ENCODE results near the gene FOSB.

The FOSB gene

DNA sequence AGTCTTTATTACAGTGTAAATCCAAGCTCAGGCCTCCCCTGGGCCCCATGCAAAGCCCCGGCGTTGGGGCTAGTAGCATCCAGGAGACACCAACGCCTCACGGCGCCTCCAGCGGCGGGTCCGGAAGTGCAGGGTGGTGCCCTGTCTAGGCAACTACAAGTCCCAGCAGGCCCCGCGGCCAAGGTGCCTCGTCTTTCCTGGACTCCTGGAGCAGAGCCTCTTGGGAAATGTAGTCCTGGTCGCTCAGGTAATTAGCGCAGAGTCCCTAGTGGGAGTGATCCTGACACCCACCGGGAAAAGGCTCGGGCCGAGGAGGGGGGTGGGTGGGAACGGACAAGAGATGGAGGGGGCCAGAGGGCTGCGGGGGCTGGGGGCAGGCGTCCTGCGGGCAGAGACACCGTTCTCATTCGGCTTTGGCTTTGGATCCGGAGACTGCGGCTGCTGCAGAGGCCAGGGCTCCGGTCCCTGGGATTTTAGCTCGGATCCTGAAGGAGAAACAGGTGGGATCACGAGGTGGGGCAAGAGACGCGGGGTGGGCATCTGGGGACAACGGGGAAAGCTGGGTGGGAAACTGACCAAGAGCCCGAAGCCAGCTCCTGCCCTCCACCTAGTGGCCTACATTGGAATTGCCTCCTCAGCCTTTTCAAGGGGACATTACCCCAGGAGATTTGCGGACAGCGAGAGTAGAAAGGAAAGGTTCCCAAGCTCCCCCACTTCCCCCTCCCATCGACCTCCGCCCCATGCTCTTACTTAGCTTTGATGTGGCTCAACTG, 17.7 kb downstream of the FOSB start:
- DNase-seq, result peak; percentile 99

DNA sequence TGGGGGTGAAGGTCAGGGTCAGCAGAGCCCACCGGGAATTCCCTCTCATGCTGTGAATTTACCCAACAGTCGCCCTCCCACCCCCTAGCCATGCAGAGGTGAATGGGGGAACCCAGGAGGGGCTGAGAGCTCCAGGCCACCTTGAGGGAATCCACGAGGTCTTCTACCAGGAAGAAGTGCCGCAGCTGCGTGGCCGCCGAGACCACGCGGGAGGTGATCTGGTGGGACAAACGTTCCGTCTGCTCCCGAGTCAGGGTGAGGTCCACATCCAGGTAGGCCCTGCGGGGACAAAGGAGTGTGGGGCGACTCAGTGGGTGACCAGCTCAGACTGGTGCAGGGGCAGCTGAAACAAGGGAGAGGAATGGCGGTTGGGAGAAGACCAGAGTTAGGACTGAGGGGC, 20.9 kb downstream of the FOSB start:
- no peak for DNase-seq

- no peak for DNase-seq
These were observed 21.5 kb downstream of the FOSB start for GRCh38 chr19:45489216-45489855.

GRCh38 chr19:45492137-45492626, 24.4 kb downstream of the FOSB start:
- DNase-seq, result no peak

DNA sequence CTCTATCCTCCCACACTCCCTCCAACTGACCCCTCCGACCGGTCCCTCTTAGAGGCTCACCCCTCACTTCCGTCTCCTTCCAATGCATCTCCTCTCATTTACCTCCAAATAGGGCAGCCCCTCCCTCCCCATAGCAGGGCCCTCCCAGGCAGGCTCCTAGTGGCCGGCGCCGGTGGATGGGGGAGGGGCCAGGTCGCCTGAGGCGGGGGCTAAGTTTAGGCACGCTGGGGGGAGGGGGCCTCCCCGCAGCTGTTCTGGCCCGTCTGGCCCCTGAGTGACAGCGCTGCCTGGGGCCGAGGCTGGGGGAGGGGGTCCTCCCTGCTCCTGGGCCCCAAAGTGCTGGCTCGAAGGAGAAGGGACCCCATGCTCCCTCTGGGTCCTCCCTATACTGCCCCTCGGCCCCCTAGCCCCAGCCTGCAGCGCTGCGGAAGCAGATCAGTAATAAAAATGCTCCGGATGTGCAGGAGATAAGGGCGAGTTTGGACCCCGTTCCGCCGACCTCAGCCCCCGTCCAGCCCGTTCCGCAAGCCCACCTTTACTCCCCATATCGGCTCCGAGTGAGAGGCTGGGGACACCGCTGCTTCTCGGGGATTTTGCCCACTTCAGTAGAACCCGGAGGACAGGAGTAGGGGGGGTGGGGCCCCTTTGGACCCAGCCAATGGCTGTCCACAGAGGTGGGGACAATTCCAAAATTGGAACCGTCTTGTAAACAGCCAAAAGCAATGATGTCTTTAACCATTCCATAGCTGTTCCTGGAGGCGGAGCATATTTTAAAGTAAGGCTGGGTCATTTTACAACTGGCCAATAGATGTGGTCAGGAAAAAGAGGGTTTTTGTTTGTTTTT, 25.1 kb downstream of the FOSB start:
- DNase-seq, result no peak

DNA sequence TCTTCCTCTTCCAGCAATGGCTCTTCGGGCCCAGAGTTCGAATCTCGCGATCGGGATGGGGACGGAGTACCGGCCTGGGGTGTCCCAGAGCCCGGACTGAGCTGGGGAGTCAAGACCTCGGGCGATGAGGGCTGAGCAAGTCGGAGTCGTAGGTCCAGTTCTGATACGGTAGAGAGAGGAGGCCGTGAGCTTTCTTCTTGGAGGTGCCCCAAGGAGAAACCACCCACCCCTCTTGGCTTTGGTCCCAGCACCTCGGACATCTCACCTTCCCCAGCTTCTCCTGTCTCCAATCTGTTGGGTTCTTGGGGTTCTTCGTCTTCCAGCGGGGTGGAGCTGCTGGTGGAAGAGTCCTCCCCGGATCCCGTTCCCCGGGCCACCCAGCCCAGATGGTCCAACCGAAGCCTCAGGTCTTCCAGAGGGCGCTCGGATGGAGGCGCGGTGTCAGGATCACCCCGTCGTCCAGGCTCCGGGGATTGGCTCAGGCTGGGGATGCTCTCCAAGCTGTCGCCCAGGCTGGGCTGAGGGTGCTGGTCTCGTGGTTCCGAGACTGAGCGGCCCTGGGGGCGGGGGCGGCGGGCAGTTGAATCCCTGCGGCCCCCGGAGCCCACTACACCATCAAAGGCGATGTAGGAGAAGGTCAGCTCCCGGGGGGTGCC, 26.6 kb downstream of the FOSB start:
- DNase-seq, result no peak

DNA sequence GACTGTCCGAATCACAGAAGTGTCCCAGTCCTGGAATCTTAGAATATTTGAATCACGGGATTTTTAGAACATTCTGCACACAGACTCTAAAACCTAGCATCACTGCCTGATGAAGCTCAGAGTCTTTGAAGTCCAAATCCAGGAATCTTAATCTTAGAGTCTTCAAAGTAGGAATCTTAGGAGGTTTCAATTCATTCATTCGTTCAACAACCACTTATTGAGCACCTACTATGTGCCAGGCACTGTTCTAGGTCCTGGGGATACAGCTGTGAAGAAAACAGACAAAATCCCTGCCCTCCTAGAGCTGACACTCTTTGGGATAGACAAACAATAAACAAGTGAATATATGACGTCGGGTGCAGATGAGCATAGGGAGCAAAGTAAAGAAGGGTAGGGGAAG, 27.4 kb downstream of the FOSB start:
- DNase-seq, result no peak

GRCh38 chr19:45496349-45496953, 28.7 kb downstream of the FOSB start:
- peak; percentile 48 for DNase-seq

DNA sequence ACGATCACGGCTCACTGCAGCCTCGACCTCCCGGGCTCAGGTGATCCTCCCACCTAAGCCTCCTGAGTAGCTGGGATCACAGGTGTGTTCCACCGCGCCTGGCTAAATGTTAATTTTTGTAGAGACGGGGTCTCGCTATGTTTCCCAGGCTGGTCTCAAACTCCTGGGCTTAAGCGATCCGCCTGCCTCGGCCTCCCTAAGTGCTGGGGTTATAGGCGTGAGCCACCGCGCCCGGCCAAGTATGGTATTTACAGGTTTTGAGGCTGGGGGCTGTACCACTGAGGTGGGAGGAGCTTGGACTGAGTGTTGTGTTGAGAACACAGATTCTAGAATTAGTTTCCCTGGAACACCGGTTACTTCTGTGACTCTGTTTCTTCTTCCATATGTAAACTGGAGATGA, 30.0 kb downstream of the FOSB start:
- no peak for DNase-seq

GRCh38 chr19:45498411-45499195, 30.8 kb downstream of the FOSB start, which contains the start of gene PPM1N:
TSS of gene PPM1N (plus strand) at chr19:45498443. CDS start at chr19:45498473, 30 bp downstream.
- peak; percentile 78 for DNase-seq

DNA sequence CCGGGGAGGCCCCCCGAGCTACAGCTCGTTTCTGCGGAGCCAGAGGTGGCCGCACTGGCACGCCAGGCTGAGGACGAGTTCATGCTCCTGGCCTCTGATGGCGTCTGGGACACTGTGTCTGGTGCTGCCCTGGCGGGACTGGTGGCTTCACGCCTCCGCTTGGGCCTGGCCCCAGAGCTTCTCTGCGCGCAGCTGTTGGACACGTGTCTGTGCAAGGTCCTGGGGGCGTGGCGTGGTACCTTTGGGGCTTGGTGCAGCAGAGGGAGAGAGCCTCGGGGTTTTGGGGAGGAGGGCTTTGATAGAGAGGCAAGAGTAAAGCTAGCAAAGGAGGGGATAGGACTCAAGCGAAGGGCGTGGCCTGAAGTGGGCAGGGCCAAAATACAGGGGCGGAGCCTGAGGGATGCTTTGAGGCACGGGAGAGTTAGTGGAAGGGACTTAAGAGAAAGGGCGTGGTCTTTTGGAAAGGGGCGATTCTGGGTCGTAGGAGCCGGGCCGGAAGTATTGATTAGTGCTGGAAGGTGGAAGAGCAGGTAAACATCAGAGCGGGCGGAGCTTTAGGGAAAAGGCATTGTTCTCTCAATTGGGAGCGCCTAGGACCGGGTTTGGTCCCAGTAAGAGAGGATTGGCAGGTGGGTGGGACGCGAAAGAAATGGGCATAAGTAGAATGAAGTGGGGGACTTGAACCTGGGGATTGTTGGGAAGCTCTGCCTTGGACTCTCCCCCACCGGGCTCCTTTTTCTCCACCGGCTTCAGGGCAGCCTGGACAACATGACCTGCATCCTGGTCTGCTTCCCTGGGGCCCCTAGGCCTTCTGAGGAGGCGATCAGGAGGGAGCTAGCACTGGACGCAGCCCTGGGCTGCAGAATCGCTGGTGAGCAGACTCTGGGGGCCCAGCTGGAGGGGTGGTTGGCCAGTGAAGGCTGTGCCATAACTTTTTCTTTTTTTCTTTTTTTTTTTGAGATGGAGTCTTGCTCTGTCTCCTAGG, 31.7 kb downstream of the FOSB start:
- peak; percentile 78 for DNase-seq

- no peak for DNase-seq
These were observed 33.3 kb downstream of the FOSB start for GRCh38 chr19:45500918-45501729.

- DNase-seq, result no peak
These were observed 33.9 kb downstream of the FOSB start for GRCh38 chr19:45501730-45502014.

DNA sequence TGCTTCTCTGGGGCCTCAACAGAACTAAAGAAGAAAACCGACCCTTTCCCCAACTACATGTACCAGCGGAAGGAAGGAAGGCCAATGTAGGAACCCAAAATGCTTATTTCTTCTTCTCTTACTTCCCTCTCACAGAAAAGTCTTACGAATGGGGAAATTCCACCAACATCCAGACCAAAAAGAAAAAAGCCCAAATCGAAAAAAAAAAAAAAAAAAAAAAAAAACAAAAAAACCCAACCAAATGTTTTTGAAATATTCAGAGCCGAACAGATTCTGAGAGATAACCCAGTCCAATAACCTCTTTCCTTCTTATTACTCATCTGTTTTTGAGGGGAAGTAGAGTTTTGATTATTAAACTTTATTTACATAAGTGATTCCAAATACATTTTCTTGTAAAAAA, 34.3 kb downstream of the FOSB start:
- DNase-seq, result no peak

GRCh38 chr19:45503909-45504308, 36.1 kb downstream of the FOSB start:
- no peak for DNase-seq

GRCh38 chr19:45505151-45505995, 37.6 kb downstream of the FOSB start:
- DNase-seq, result no peak

GRCh38 chr19:45505996-45506245, 38.1 kb downstream of the FOSB start:
- DNase-seq, result no peak

DNA sequence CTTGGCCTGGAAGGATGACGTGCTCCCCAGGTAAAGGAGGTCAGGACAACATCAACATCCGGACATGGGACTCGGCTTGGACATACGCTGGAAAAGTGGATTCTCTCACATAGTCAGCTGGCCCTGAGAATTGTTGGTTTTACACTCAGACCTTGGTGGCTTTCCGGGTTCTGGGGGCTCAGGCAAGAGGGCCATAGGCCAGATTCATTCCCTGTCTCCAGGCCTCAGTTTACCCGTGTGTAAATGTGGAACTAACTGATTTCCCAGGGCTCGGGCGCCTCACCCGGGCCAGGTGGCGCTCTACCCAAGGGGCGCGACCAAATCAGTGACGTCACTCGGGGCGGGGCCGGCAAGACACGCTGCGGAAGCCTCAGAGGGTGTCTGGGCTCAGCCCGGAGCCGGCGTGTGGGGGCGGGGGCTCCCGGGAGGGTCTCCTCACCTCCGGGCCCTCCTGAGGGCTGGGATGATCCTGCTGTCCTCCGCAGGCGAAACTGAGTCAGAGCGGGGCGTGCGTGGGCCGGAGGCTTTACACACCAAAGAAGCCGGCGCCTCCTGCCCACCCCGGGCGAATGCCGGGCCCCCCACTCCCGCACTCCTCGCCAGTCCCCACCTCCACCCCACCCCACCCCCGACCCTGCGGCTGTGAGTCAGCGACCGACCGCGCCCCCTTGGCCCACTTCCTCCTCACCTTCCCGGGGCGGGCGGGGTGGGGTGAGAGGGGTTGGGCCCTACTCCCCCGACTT, 38.6 kb downstream of the FOSB start:
- DNase-seq, result peak; percentile 100

Measured in stimulated activated CD4-positive, alpha-beta T cell treated with anti-CD3 and anti-CD28 coated beads, Interleukin-15, amount 100 ng/mL, for 24 hours (primary cell).